Vagina (tissue), 2 donors: ENCODE measurements around the gene OSBPL8. TPM values are rescaled to one million over a fixed set of nuclear protein-coding genes. Genes with fewer than 3 reads are reported as not detected.

ENCODE experiments used
- DNase-seq, 2 donors: peaks; one replicate each; pipeline ENCODE4 v3.0.0-alpha.2; 2017; ENCODE audit errors: extremely low spot score in 2 of 2
- H3K27ac ChIP-seq: fragments of 200-600 bp; sonication (generic); one replicate; pipeline ENCODE4 v1.5.1; 2019
- H3K27me3 ChIP-seq: fragments of 200-600 bp; sonication (generic); one replicate; pipeline ENCODE4 v1.5.1; 2019
- H3K36me3 ChIP-seq, 2 donors: fragments of 200-600 bp; sonication (generic); one replicate each; pipeline ENCODE4 v1.5.1; 2017 to 2019
- H3K4me1 ChIP-seq: fragments of 200-600 bp; sonication (generic); one replicate; pipeline ENCODE4 v1.5.1; 2019
- H3K4me3 ChIP-seq, 2 donors: fragments of 200-600 bp; sonication (generic); 1 replicate in 1 of 2; 2 replicates in 1 of 2; pipeline ENCODE4 v1.5.1; 2016 to 2019
- H3K9me3 ChIP-seq: fragments of 200-600 bp; sonication (generic); one replicate; pipeline ENCODE4 v1.5.1; 2019
- CTCF ChIP-seq, 3 experiments: fragments of 450-650 bp in 2 of 3; fragments of 200-600 bp in 1 of 3; sonication (generic) in 1 of 3; IDR thresholded peaks; one replicate each; pipeline ENCODE4 v1.5.1; 2017 to 2019; ENCODE audit warnings: antibody characterized with exemption in 3 of 3, mild to moderate bottlenecking in 2 of 3, moderate library complexity in 2 of 3
- POLR2A ChIP-seq, 2 donors: fragments of 450-650 bp; IDR thresholded peaks; one replicate each; pipeline ENCODE4 v1.6.1; 2017; ENCODE audit warnings: antibody characterized with exemption in 2 of 2, mild to moderate bottlenecking in 2 of 2, moderate library complexity in 2 of 2
- POLR2AphosphoS5 ChIP-seq, 2 donors: sonication (generic); formaldehyde crosslinking; IDR thresholded peaks; one replicate each; pipeline ENCODE4 v1.9.0; 2017; ENCODE audit warnings: antibody characterized with exemption in 2 of 2, mild to moderate bottlenecking in 2 of 2, low read depth in 1 of 2; ENCODE audit not compliant: insufficient read depth in 1 of 2
- intact Hi-C: fragments of 100-400 bp; cut with DNase I; formaldehyde crosslinking; loops from one replicate; pipeline ENCODE4 v1.15.1; 2023
- total RNA-seq: library from RNA; depleted of rRNA; stranded (reverse); fragments of >200 nt; gene quantifications from one replicate; pipeline ENCODE4 v1.2.3, GENCODE V29; 2016

OSBPL8 gene
- total RNA-seq, 1 donor from 2014 or later: 66.5 TPM

GRCh38 chr12:76316468-76316867 is 243.1 kb downstream of the OSBPL8 start:
- DNase-seq: no peak
- H3K4me1 ChIP-seq: no peaks in the 10 kb centered on the region
- no peaks in the 10 kb centered on the region for H3K36me3 ChIP-seq
- H3K4me3 ChIP-seq: no peak overlapping the region
- no peaks in the 10 kb centered on the region for H3K27me3 ChIP-seq
- H3K9me3 ChIP-seq: no peaks in the 10 kb centered on the region
- no peak for TF ChIP-seq POLR2AphosphoS5 (IDR thresholded peaks at IDR 0.05; ENCODE audit: insufficient read depth in 1 of 2, low read depth in 1 of 2)
- no peak for TF ChIP-seq POLR2A (IDR thresholded peaks at IDR 0.05)
- no peak for TF ChIP-seq CTCF (IDR thresholded peaks at IDR 0.05)
- no peak overlapping the region for H3K27ac ChIP-seq
- intact Hi-C loops: no loop called here

- H3K27me3 ChIP-seq: no peaks in the 10 kb centered on the region
- no peaks in the 10 kb centered on the region for H3K4me1 ChIP-seq
- TF ChIP-seq POLR2A (IDR thresholded peaks at IDR 0.05) (no peak), POLR2AphosphoS5 (IDR thresholded peaks at IDR 0.05; ENCODE audit: insufficient read depth in 1 of 2, low read depth in 1 of 2) (no peak), CTCF (IDR thresholded peaks at IDR 0.05) (no peak)
- H3K4me3 ChIP-seq: no peak overlapping the region
- no peaks in the 10 kb centered on the region for H3K36me3 ChIP-seq
- no peak overlapping the region for H3K27ac ChIP-seq
- no peaks in the 10 kb centered on the region for H3K9me3 ChIP-seq
- intact Hi-C loops: no loop called here
- DNase-seq: no peak
Measured at GRCh38 chr12:76313299-76313698, 246.3 kb downstream of the OSBPL8 start.

GRCh38 chr12:76312315-76312714 is 247.3 kb downstream of the OSBPL8 start:
- no peak overlapping the region for H3K4me3 ChIP-seq
- H3K27me3 ChIP-seq: no peaks in the 10 kb centered on the region
- no peaks in the 10 kb centered on the region for H3K36me3 ChIP-seq
- TF ChIP-seq POLR2AphosphoS5 (IDR thresholded peaks at IDR 0.05; ENCODE audit: insufficient read depth in 1 of 2, low read depth in 1 of 2) (no peak), POLR2A (IDR thresholded peaks at IDR 0.05) (no peak), CTCF (IDR thresholded peaks at IDR 0.05) (no peak)
- H3K9me3 ChIP-seq: no peaks in the 10 kb centered on the region
- intact Hi-C loops: no loop called here
- no peaks in the 10 kb centered on the region for H3K4me1 ChIP-seq
- no peak for DNase-seq
- H3K27ac ChIP-seq: no peak overlapping the region

- Histone ChIP-seq H3K36me3 (no peaks in the 10 kb centered on the region), H3K9me3 (no peaks in the 10 kb centered on the region), H3K4me1 (no peaks in the 10 kb centered on the region), H3K4me3 (no peak overlapping the region), H3K27ac (no peak overlapping the region), H3K27me3 (no peaks in the 10 kb centered on the region)
- TF ChIP-seq CTCF (IDR thresholded peaks at IDR 0.05) (no peak), POLR2AphosphoS5 (IDR thresholded peaks at IDR 0.05; ENCODE audit: insufficient read depth in 1 of 2, low read depth in 1 of 2) (no peak), POLR2A (IDR thresholded peaks at IDR 0.05) (no peak)
- intact Hi-C loops: no loop called here
- DNase-seq: no peak
Measured at GRCh38 chr12:76311796-76312195, 247.8 kb downstream of the OSBPL8 start.

GRCh38 chr12:76310110-76310509 is 249.5 kb downstream of the OSBPL8 start:
- TF ChIP-seq CTCF (IDR thresholded peaks at IDR 0.05) (no peak), POLR2A (IDR thresholded peaks at IDR 0.05) (no peak), POLR2AphosphoS5 (IDR thresholded peaks at IDR 0.05; ENCODE audit: insufficient read depth in 1 of 2, low read depth in 1 of 2) (no peak)
- Histone ChIP-seq H3K4me3 (no peak overlapping the region), H3K36me3 (no peaks in the 10 kb centered on the region), H3K27ac (no peak overlapping the region), H3K27me3 (no peaks in the 10 kb centered on the region), H3K4me1 (no peaks in the 10 kb centered on the region), H3K9me3 (no peaks in the 10 kb centered on the region)
- DNase-seq: no peak
- intact Hi-C loops: no loop called here
